HEK293T (cell line): ENCODE data around the gene SELENOF.

Source experiments
- ARNT ChIP-seq: fragments of 450-650 bp; IDR thresholded peaks from 2 replicates; pipeline ENCODE4 v1.6.1; 2017; ENCODE audit warnings: mild to moderate bottlenecking
- CTBP1 ChIP-seq: fragments of 450-650 bp; IDR thresholded peaks from 2 replicates; pipeline ENCODE4 v1.6.1; 2016; ENCODE audit warnings: borderline replicate concordance
- FOXM1 ChIP-seq: fragments of 450-650 bp; IDR thresholded peaks from 2 replicates; pipeline ENCODE4 v1.6.1; 2017; ENCODE audit warnings: mild to moderate bottlenecking, borderline replicate concordance
- LEF1 ChIP-seq: fragments of 450-650 bp; IDR thresholded peaks from 2 replicates; pipeline ENCODE4 v1.6.1; 2017; ENCODE audit warnings: mild to moderate bottlenecking, borderline replicate concordance
- NFRKB ChIP-seq: fragments of 450-650 bp; IDR thresholded peaks from 2 replicates; pipeline ENCODE4 v1.6.1; 2016; ENCODE audit warnings: mild to moderate bottlenecking, moderate library complexity
- SP1 ChIP-seq: fragments of 450-650 bp; IDR thresholded peaks from 2 replicates; pipeline ENCODE4 v1.6.1; 2017
- SUZ12 ChIP-seq: fragments of 450-650 bp; IDR thresholded peaks from 2 replicates; pipeline ENCODE4 v1.6.1; 2016; ENCODE audit warnings: mild to moderate bottlenecking

GRCh38 chr1:86905875-86906274, 8.1 kb downstream of the SELENOF start:
- TF ChIP-seq NFRKB (no peak), SP1 (no peak), CTBP1 (no peak), SUZ12 (no peak), ARNT (no peak), FOXM1 (no peak), LEF1 (no peak)
